Body of pancreas (tissue), 4 donors: ENCODE data around the gene KIF6.

Experiments used
- POLR2A ChIP-seq, 3 donors: fragments of 450-650 bp; IDR thresholded peaks; one replicate each; pipeline ENCODE4 v1.6.1; 2016; ENCODE audit warnings: antibody characterized with exemption in 3 of 3, mild to moderate bottlenecking in 2 of 3
- TF ChIP-seq, protein P1 (sequence below), 7 experiments: fragments of 450-650 bp in 4 of 7; fragments of 200-600 bp in 3 of 7; sonication (generic) in 3 of 7; IDR thresholded peaks; one replicate each; pipeline ENCODE4 v1.5.1; 2016 to 2019; ENCODE audit warnings: antibody characterized with exemption in 7 of 7

DNA sequence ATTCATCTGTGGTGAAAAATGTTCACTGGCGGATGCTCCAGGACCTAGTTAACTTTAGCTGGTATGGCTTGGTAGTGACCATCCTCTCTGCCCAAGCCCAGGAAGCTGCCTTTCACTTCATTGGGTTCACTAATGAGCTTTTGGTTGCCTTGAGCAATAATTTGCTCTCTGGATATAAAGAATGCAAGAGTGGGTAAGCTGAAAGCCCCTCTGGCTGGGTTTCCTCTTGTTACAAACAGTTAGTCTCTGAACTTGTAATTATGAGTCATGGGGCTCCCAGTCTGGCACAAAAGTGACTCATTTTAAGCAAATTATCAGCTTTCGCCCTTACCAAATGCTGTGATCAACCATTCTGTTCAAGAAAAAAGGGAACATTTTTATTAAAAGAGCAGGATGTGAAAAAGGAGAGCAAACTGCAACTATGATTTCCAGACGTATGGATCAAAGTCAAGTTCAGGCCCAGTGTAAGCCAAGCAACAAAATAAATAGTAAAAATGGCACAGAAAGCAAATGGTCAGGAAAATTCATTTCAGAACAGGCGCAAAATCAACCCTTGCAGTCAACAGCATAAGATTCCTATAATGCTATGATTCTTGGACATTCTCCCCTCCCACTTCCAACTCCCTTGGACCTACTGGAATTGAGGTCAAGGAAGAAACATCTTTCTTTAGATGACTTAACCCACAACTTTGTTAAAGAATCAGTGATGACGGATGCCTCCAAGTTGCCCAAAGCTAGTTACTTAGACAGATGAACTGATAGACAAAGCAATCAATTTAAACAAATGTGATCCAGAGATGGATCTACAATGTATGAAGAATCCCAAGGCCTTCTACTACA is 272.7 kb downstream of the KIF6 start:
- no peak for TF ChIP-seq POLR2A (IDR thresholded peaks at IDR 0.05)
- TF ChIP-seq, protein P1, sequence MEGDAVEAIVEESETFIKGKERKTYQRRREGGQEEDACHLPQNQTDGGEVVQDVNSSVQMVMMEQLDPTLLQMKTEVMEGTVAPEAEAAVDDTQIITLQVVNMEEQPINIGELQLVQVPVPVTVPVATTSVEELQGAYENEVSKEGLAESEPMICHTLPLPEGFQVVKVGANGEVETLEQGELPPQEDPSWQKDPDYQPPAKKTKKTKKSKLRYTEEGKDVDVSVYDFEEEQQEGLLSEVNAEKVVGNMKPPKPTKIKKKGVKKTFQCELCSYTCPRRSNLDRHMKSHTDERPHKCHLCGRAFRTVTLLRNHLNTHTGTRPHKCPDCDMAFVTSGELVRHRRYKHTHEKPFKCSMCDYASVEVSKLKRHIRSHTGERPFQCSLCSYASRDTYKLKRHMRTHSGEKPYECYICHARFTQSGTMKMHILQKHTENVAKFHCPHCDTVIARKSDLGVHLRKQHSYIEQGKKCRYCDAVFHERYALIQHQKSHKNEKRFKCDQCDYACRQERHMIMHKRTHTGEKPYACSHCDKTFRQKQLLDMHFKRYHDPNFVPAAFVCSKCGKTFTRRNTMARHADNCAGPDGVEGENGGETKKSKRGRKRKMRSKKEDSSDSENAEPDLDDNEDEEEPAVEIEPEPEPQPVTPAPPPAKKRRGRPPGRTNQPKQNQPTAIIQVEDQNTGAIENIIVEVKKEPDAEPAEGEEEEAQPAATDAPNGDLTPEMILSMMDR (IDR thresholded peaks at IDR 0.05), result no peak
